GM23338 (cell line): ENCODE data around the gene SNX1. TPM values are rescaled to one million over a fixed set of nuclear protein-coding genes. Genes with fewer than 3 reads are reported as not detected.
A peak's percentile ranks its signal among the peaks of the same experiment; 100 is the strongest.

Experiments used
- ATAC-seq: fragments of 200-7000 bp; cut with Tn5 transposase; 3 replicates; pipeline ENCODE4 v1.9.1; 2020
- DNase-seq: peaks from one replicate; pipeline ENCODE4 v3.0.0-alpha.2; 2015; ENCODE audit warnings: low spot score
- H2AFZ ChIP-seq: fragments of 200-600 bp; sonication (generic); 2 replicates; pipeline ENCODE4 v1.8.0; 2016; ENCODE audit warnings: antibody characterized with exemption, mild to moderate bottlenecking, moderate library complexity
- H3F3A ChIP-seq: fragments of 200-600 bp; sonication (generic); replicated peaks from 2 replicates; pipeline ENCODE4 v1.8.0; 2017; ENCODE audit warnings: antibody characterized with exemption, mixed run types, low read depth
- H3K27ac ChIP-seq: fragments of 200-600 bp; sonication (generic); 2 replicates; pipeline ENCODE4 v1.6.1; 2016; ENCODE audit warnings: low read depth
- H3K27me3 ChIP-seq: fragments of 200-600 bp; sonication (generic); 2 replicates; pipeline ENCODE4 v1.8.0; 2016; ENCODE audit warnings: mild to moderate bottlenecking, mixed run types, moderate library complexity; ENCODE audit not compliant: insufficient read depth
- H3K36me3 ChIP-seq: fragments of 200-600 bp; sonication (generic); 2 replicates; pipeline ENCODE4 v1.8.0; 2016; ENCODE audit warnings: mild to moderate bottlenecking; ENCODE audit not compliant: insufficient read depth
- H3K4me1 ChIP-seq: fragments of 200-600 bp; sonication (generic); 2 replicates; pipeline ENCODE4 v1.8.0; 2016; ENCODE audit warnings: mild to moderate bottlenecking, moderate library complexity; ENCODE audit not compliant: insufficient read depth
- H3K4me2 ChIP-seq: fragments of 200-600 bp; sonication (generic); 2 replicates; pipeline ENCODE4 v1.7.1; 2017; ENCODE audit warnings: mixed run types
- H3K4me3 ChIP-seq: fragments of 200-600 bp; sonication (generic); 2 replicates; pipeline ENCODE4 v1.6.1; 2016; ENCODE audit warnings: mixed run types
- H3K79me2 ChIP-seq: fragments of 200-600 bp; sonication (generic); replicated peaks from 2 replicates; pipeline ENCODE4 v1.8.0; 2017; ENCODE audit warnings: mild to moderate bottlenecking; ENCODE audit not compliant: insufficient read depth
- H3K9me2 ChIP-seq: fragments of 200-600 bp; sonication (generic); 2 replicates; pipeline ENCODE4 v1.8.0; 2017; ENCODE audit not compliant: insufficient read depth
- H4K20me1 ChIP-seq: fragments of 200-600 bp; sonication (generic); replicated peaks from 2 replicates; pipeline ENCODE4 v1.8.0; 2017; ENCODE audit warnings: mild to moderate bottlenecking; ENCODE audit not compliant: insufficient read depth
- H3K27ac Mint-ChIP-seq: 2 replicates; pipeline ENCODE4 v1.8.0; 2020; ENCODE audit warnings: inconsistent platforms, mild to moderate bottlenecking, moderate library complexity, mixed read lengths
- H3K27me3 Mint-ChIP-seq: 3 replicates; pipeline ENCODE4 v1.8.0; 2022; ENCODE audit warnings: low read depth, mild to moderate bottlenecking, moderate library complexity, mixed read lengths, inconsistent platforms; ENCODE audit not compliant: insufficient read depth, poor library complexity
- H3K36me3 Mint-ChIP-seq: 3 replicates; pipeline ENCODE4 v1.8.0; 2021; ENCODE audit warnings: low read depth, mild to moderate bottlenecking, inconsistent platforms, moderate library complexity, mixed read lengths
- H3K4me1 Mint-ChIP-seq: 3 replicates; pipeline ENCODE4 v1.8.0; 2020; ENCODE audit warnings: mild to moderate bottlenecking, inconsistent platforms, mixed read lengths
- H3K4me3 Mint-ChIP-seq: 3 replicates; pipeline ENCODE4 v1.8.0; 2021; ENCODE audit warnings: moderate library complexity, mild to moderate bottlenecking, inconsistent platforms, mixed read lengths
- H3K9me3 Mint-ChIP-seq: 3 replicates; pipeline ENCODE4 v1.8.0; 2020; ENCODE audit warnings: moderate library complexity, mild to moderate bottlenecking, inconsistent platforms, mixed read lengths
- CREB1 ChIP-seq: fragments of 250-450 bp; sonication (Bioruptor Pico); IDR thresholded peaks from 2 replicates; pipeline ENCODE4 v1.5.0; 2020; ENCODE audit warnings: low read depth, mild to moderate bottlenecking, moderate library complexity
- EZH2 ChIP-seq: fragments of 200-600 bp; sonication (generic); IDR thresholded peaks from one replicate; pipeline ENCODE4 v1.8.0; 2017; ENCODE audit warnings: antibody characterized with exemption, mild to moderate bottlenecking, low read depth; ENCODE audit not compliant: unreplicated experiment
- EZH2phosphoT487 ChIP-seq: fragments of 200-600 bp; sonication (generic); IDR thresholded peaks from one replicate; pipeline ENCODE4 v1.8.1; 2018; ENCODE audit warnings: antibody characterized with exemption; ENCODE audit not compliant: unreplicated experiment
- polyA plus RNA-seq: library from polyadenylated mRNA; unstranded; fragments of >200 nt; fragmentation: Nextera tagmentation; extraction: Ambion mirVana; gene quantifications from 2 replicates; pipeline ENCODE4 v1.2.1, GENCODE V29; 2016
- total RNA-seq: library from RNA; depleted of rRNA; stranded (reverse); fragments of >200 nt; shearing (Covaris generic); gene quantifications from 2 replicates; pipeline ENCODE4 v1.2.3, GENCODE V29; 2014
- TF ChIP-seq, protein P1 (sequence below): fragments of 250-450 bp; sonication (Bioruptor Pico); IDR thresholded peaks from 2 replicates; pipeline ENCODE4 v1.5.0; 2020; ENCODE audit warnings: mild to moderate bottlenecking, moderate library complexity
- TF ChIP-seq, protein P2 (sequence below), 2 experiments: fragments of 200-600 bp in 1 of 2; sonication (generic) in 1 of 2; conservative IDR thresholded peaks; 2 replicates each; pipeline versions ENCODE4 v1.5.1 to v1.6.1; 2016 to 2017; ENCODE audit warnings: antibody characterized with exemption in 2 of 2, low read depth in 2 of 2, mild to moderate bottlenecking in 2 of 2, moderate library complexity in 1 of 2
- TF ChIP-seq, protein P3 (sequence below): IDR thresholded peaks from one replicate; pipeline ENCODE4 v1.6.1; 2018; ENCODE audit warnings: antibody characterized with exemption; ENCODE audit not compliant: unreplicated experiment

The SNX1 gene
- total and polyA plus RNA-seq, 2 experiments from 2014 or later = 33.3 to 33.8 TPM

DNA sequence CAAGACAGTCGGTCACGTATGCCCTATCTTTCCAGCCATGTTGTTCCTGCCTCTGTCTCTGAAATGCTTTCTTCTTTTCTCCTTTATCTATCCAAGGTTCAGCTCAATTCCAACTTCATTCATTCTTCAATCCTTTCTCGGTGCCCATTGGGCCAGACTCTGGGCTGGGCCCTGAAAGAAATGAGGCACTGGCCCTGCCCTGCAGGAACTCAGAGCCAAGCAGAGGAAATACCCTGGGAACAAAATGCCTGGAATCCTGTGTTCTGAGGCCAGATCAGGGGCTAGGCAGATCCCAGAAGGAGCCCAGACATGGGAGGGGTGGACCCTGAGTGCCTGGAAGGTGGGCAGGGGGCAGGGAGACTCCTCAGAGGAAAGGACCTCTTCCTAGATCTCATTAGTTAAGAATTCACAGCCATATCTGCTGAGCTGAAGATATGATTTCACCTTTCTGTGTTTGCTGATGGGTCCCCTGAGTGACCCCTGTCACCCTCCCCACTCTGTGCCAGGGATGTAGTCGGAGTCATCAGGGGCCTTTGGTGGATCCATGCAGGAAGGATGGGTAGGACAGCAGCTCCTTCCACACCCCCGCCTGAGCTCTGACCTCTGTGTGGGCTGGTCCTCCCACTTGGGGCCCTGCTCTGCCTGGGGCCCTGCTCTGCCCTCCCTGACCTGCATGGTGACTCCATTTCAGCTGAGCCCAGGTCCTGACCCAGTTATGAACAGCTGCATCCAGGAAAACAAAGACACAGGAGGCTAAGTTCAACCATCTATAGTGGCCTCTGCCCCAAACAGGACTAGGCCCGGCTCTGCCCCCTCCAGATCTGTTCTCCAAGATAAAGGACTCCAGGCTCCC is 44.1 kb upstream of the SNX1 start (continued):
- TF ChIP-seq, protein P1, sequence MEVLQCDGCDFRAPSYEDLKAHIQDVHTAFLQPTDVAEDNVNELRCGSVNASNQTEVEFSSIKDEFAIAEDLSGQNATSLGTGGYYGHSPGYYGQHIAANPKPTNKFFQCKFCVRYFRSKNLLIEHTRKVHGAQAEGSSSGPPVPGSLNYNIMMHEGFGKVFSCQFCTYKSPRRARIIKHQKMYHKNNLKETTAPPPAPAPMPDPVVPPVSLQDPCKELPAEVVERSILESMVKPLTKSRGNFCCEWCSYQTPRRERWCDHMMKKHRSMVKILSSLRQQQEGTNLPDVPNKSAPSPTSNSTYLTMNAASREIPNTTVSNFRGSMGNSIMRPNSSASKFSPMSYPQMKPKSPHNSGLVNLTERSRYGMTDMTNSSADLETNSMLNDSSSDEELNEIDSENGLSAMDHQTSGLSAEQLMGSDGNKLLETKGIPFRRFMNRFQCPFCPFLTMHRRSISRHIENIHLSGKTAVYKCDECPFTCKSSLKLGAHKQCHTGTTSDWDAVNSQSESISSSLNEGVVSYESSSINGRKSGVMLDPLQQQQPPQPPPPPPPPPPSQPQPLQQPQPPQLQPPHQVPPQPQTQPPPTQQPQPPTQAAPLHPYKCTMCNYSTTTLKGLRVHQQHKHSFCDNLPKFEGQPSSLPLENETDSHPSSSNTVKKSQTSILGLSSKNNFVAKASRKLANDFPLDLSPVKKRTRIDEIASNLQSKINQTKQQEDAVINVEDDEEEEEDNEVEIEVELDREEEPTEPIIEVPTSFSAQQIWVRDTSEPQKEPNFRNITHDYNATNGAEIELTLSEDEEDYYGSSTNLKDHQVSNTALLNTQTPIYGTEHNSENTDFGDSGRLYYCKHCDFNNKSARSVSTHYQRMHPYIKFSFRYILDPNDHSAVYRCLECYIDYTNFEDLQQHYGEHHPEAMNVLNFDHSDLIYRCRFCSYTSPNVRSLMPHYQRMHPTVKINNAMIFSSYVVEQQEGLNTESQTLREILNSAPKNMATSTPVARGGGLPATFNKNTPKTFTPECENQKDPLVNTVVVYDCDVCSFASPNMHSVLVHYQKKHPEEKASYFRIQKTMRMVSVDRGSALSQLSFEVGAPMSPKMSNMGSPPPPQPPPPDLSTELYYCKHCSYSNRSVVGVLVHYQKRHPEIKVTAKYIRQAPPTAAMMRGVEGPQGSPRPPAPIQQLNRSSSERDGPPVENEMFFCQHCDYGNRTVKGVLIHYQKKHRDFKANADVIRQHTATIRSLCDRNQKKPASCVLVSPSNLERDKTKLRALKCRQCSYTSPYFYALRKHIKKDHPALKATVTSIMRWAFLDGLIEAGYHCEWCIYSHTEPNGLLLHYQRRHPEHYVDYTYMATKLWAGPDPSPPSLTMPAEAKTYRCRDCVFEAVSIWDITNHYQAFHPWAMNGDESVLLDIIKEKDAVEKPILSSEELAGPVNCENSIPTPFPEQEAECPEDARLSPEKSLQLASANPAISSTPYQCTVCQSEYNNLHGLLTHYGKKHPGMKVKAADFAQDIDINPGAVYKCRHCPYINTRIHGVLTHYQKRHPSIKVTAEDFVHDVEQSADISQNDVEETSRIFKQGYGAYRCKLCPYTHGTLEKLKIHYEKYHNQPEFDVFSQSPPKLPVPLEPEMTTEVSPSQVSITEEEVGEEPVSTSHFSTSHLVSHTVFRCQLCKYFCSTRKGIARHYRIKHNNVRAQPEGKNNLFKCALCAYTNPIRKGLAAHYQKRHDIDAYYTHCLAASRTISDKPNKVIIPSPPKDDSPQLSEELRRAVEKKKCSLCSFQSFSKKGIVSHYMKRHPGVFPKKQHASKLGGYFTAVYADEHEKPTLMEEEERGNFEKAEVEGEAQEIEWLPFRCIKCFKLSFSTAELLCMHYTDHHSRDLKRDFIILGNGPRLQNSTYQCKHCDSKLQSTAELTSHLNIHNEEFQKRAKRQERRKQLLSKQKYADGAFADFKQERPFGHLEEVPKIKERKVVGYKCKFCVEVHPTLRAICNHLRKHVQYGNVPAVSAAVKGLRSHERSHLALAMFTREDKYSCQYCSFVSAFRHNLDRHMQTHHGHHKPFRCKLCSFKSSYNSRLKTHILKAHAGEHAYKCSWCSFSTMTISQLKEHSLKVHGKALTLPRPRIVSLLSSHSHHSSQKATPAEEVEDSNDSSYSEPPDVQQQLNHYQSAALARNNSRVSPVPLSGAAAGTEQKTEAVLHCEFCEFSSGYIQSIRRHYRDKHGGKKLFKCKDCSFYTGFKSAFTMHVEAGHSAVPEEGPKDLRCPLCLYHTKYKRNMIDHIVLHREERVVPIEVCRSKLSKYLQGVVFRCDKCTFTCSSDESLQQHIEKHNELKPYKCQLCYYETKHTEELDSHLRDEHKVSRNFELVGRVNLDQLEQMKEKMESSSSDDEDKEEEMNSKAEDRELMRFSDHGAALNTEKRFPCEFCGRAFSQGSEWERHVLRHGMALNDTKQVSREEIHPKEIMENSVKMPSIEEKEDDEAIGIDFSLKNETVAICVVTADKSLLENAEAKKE (CRISPR knock-in tag) = no peak
- no peak for TF ChIP-seq EZH2
- TF ChIP-seq, protein P2, sequence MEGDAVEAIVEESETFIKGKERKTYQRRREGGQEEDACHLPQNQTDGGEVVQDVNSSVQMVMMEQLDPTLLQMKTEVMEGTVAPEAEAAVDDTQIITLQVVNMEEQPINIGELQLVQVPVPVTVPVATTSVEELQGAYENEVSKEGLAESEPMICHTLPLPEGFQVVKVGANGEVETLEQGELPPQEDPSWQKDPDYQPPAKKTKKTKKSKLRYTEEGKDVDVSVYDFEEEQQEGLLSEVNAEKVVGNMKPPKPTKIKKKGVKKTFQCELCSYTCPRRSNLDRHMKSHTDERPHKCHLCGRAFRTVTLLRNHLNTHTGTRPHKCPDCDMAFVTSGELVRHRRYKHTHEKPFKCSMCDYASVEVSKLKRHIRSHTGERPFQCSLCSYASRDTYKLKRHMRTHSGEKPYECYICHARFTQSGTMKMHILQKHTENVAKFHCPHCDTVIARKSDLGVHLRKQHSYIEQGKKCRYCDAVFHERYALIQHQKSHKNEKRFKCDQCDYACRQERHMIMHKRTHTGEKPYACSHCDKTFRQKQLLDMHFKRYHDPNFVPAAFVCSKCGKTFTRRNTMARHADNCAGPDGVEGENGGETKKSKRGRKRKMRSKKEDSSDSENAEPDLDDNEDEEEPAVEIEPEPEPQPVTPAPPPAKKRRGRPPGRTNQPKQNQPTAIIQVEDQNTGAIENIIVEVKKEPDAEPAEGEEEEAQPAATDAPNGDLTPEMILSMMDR (conservative IDR thresholded peaks at IDR 0.05; ENCODE audit: low read depth in 2 of 2) = no peak

DNA sequence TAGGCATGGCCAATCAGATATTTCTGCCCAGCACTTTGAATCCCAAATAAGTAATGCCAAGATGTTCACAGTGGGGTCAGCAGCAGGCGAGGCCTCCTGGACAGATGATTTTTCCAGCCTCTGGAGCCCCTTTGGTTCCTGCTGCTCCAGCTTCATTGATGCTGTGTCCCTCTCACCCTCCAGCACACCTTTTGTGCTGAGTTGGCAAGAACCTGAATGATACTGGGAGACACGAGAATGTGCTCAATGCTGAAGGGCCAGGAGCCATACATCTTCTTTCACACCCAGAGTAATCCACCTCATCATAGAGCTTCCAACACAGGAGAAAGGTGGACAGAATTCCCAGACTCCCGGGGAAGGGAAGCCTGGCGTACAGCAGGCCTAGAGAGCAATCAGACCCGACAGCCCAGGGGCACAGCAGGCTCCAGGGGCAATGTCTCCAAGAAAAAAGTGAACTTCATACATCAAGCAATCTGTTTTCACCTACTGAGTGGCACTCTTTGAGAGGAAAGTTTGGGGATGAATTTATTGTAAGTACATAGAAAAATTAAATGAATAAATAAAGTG is 42.8 kb upstream of the SNX1 start:
- H3F3A ChIP-seq = no peaks in the 10 kb centered on the region
- no peak overlapping the region for H3K27ac Mint-ChIP-seq
- no peaks in the 10 kb centered on the region for H3K36me3 Mint-ChIP-seq
- DNase-seq (no peak), ATAC-seq (no peak)
- no peak overlapping the region for H3K4me3 Mint-ChIP-seq
- peaks cover 5% of the 10 kb centered on the region for H3K4me1 Mint-ChIP-seq
- H3K36me3 ChIP-seq = no peaks in the 10 kb centered on the region
- H2AFZ ChIP-seq = peak overlapping the region; percentile 59; the same call in 1 of the 2 replicates
- H3K4me1 ChIP-seq = 0 out of 2 replicates have a peak, but pooled peaks cover 4% of the 10 kb centered on the region
- no peak overlapping the region for H3K27ac ChIP-seq
- no peak overlapping the region for H3K4me2 ChIP-seq
- H3K27me3 Mint-ChIP-seq = peaks cover 10% of the 10 kb centered on the region
- H3K27me3 ChIP-seq = peaks cover under 1% of the 10 kb centered on the region; the same call in 1 of the 2 replicates
- H3K4me3 ChIP-seq = no peak overlapping the region
- no peaks in the 10 kb centered on the region for H3K79me2 ChIP-seq
- no peaks in the 10 kb centered on the region; the same call in 2 of the 3 replicates for H3K9me3 Mint-ChIP-seq
- H3K9me2 ChIP-seq = no peaks in the 10 kb centered on the region
- no peaks in the 10 kb centered on the region for H4K20me1 ChIP-seq
- TF ChIP-seq CREB1 (CRISPR knock-in tag) (no peak), EZH2phosphoT487 (no peak), EZH2 (no peak)
- TF ChIP-seq, protein P3, sequence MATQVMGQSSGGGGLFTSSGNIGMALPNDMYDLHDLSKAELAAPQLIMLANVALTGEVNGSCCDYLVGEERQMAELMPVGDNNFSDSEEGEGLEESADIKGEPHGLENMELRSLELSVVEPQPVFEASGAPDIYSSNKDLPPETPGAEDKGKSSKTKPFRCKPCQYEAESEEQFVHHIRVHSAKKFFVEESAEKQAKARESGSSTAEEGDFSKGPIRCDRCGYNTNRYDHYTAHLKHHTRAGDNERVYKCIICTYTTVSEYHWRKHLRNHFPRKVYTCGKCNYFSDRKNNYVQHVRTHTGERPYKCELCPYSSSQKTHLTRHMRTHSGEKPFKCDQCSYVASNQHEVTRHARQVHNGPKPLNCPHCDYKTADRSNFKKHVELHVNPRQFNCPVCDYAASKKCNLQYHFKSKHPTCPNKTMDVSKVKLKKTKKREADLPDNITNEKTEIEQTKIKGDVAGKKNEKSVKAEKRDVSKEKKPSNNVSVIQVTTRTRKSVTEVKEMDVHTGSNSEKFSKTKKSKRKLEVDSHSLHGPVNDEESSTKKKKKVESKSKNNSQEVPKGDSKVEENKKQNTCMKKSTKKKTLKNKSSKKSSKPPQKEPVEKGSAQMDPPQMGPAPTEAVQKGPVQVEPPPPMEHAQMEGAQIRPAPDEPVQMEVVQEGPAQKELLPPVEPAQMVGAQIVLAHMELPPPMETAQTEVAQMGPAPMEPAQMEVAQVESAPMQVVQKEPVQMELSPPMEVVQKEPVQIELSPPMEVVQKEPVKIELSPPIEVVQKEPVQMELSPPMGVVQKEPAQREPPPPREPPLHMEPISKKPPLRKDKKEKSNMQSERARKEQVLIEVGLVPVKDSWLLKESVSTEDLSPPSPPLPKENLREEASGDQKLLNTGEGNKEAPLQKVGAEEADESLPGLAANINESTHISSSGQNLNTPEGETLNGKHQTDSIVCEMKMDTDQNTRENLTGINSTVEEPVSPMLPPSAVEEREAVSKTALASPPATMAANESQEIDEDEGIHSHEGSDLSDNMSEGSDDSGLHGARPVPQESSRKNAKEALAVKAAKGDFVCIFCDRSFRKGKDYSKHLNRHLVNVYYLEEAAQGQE = no peak
- TF ChIP-seq, protein P2 (conservative IDR thresholded peaks at IDR 0.05; ENCODE audit: low read depth in 2 of 2) = no peak
